GM23338 (cell line): ENCODE measurements around the gene FAM236D. TPM values are rescaled to one million over a fixed set of nuclear protein-coding genes. Genes with fewer than 3 reads are reported as not detected.
"Not testable (repeated sequence)": the region's sequence is repeated elsewhere in the genome, so short reads cannot be mapped to it uniquely, and the experiment has no call there.

ENCODE experiments used
- ATAC-seq: fragments of 200-7000 bp; cut with Tn5 transposase; 3 replicates; pipeline ENCODE4 v1.9.1; 2020
- DNase-seq: peaks from one replicate; pipeline ENCODE4 v3.0.0-alpha.2; 2015; ENCODE audit warnings: low spot score
- H2AFZ ChIP-seq: fragments of 200-600 bp; sonication (generic); 2 replicates; pipeline ENCODE4 v1.8.0; 2016; ENCODE audit warnings: antibody characterized with exemption, mild to moderate bottlenecking, moderate library complexity
- H3F3A ChIP-seq: fragments of 200-600 bp; sonication (generic); replicated peaks from 2 replicates; pipeline ENCODE4 v1.8.0; 2017; ENCODE audit warnings: antibody characterized with exemption, mixed run types, low read depth
- H3K27ac ChIP-seq: fragments of 200-600 bp; sonication (generic); 2 replicates; pipeline ENCODE4 v1.6.1; 2016; ENCODE audit warnings: low read depth
- H3K27me3 ChIP-seq: fragments of 200-600 bp; sonication (generic); 2 replicates; pipeline ENCODE4 v1.8.0; 2016; ENCODE audit warnings: mild to moderate bottlenecking, mixed run types, moderate library complexity; ENCODE audit not compliant: insufficient read depth
- H3K36me3 ChIP-seq: fragments of 200-600 bp; sonication (generic); 2 replicates; pipeline ENCODE4 v1.8.0; 2016; ENCODE audit warnings: mild to moderate bottlenecking; ENCODE audit not compliant: insufficient read depth
- H3K4me1 ChIP-seq: fragments of 200-600 bp; sonication (generic); 2 replicates; pipeline ENCODE4 v1.8.0; 2016; ENCODE audit warnings: mild to moderate bottlenecking, moderate library complexity; ENCODE audit not compliant: insufficient read depth
- H3K4me2 ChIP-seq: fragments of 200-600 bp; sonication (generic); 2 replicates; pipeline ENCODE4 v1.7.1; 2017; ENCODE audit warnings: mixed run types
- H3K4me3 ChIP-seq: fragments of 200-600 bp; sonication (generic); 2 replicates; pipeline ENCODE4 v1.6.1; 2016; ENCODE audit warnings: mixed run types
- H3K79me2 ChIP-seq: fragments of 200-600 bp; sonication (generic); replicated peaks from 2 replicates; pipeline ENCODE4 v1.8.0; 2017; ENCODE audit warnings: mild to moderate bottlenecking; ENCODE audit not compliant: insufficient read depth
- H3K9me2 ChIP-seq: fragments of 200-600 bp; sonication (generic); 2 replicates; pipeline ENCODE4 v1.8.0; 2017; ENCODE audit not compliant: insufficient read depth
- H4K20me1 ChIP-seq: fragments of 200-600 bp; sonication (generic); replicated peaks from 2 replicates; pipeline ENCODE4 v1.8.0; 2017; ENCODE audit warnings: mild to moderate bottlenecking; ENCODE audit not compliant: insufficient read depth
- H3K27ac Mint-ChIP-seq: 2 replicates; pipeline ENCODE4 v1.8.0; 2020; ENCODE audit warnings: inconsistent platforms, mild to moderate bottlenecking, moderate library complexity, mixed read lengths
- H3K27me3 Mint-ChIP-seq: 3 replicates; pipeline ENCODE4 v1.8.0; 2022; ENCODE audit warnings: low read depth, mild to moderate bottlenecking, moderate library complexity, mixed read lengths, inconsistent platforms; ENCODE audit not compliant: insufficient read depth, poor library complexity
- H3K36me3 Mint-ChIP-seq: 3 replicates; pipeline ENCODE4 v1.8.0; 2021; ENCODE audit warnings: low read depth, mild to moderate bottlenecking, inconsistent platforms, moderate library complexity, mixed read lengths
- H3K4me1 Mint-ChIP-seq: 3 replicates; pipeline ENCODE4 v1.8.0; 2020; ENCODE audit warnings: mild to moderate bottlenecking, inconsistent platforms, mixed read lengths
- H3K4me3 Mint-ChIP-seq: 3 replicates; pipeline ENCODE4 v1.8.0; 2021; ENCODE audit warnings: moderate library complexity, mild to moderate bottlenecking, inconsistent platforms, mixed read lengths
- H3K9me3 Mint-ChIP-seq: 3 replicates; pipeline ENCODE4 v1.8.0; 2020; ENCODE audit warnings: moderate library complexity, mild to moderate bottlenecking, inconsistent platforms, mixed read lengths
- polyA plus RNA-seq: library from polyadenylated mRNA; unstranded; fragments of >200 nt; fragmentation: Nextera tagmentation; extraction: Ambion mirVana; gene quantifications from 2 replicates; pipeline ENCODE4 v1.2.1, GENCODE V29; 2016
- total RNA-seq: library from RNA; depleted of rRNA; stranded (reverse); fragments of >200 nt; shearing (Covaris generic); gene quantifications from 2 replicates; pipeline ENCODE4 v1.2.3, GENCODE V29; 2014

The FAM236D gene
- total and polyA plus RNA-seq, 2 experiments from 2014 or later = not detected

- not testable (repeated sequence) for ATAC-seq
Measured at GRCh38 chrX:72782560-72782959, 25.4 kb downstream of the FAM236D start, which contains the start of gene FAM236B. Gene FAM236B (minus strand): TSS chrX:72782660. CDS start chrX:72782560, 100 bp downstream.

GRCh38 chrX:72778146-72778545 is 29.9 kb downstream of the FAM236D start:
- not testable (repeated sequence) for H4K20me1 ChIP-seq, H3K4me3 ChIP-seq, H3F3A ChIP-seq, H3K4me1 Mint-ChIP-seq, H3K36me3 Mint-ChIP-seq, H3K4me3 Mint-ChIP-seq, H3K4me2 ChIP-seq, H3K27me3 Mint-ChIP-seq, H2AFZ ChIP-seq, H3K9me2 ChIP-seq, H3K79me2 ChIP-seq, H3K36me3 ChIP-seq, H3K27ac Mint-ChIP-seq, H3K9me3 Mint-ChIP-seq, H3K27ac ChIP-seq, DNase-seq, H3K27me3 ChIP-seq, H3K4me1 ChIP-seq
- peak; percentile 19; the same call in 1 of the 3 replicates for ATAC-seq

More at GRCh38 chrX:72782560-72782959, 25.4 kb downstream of the FAM236D start, which contains the start of gene FAM236B:
- H3K36me3 Mint-ChIP-seq, H3K9me2 ChIP-seq, H3F3A ChIP-seq, H3K4me3 Mint-ChIP-seq, H3K4me1 Mint-ChIP-seq, H3K4me2 ChIP-seq, H2AFZ ChIP-seq, H3K27me3 Mint-ChIP-seq, H3K36me3 ChIP-seq, H3K27ac Mint-ChIP-seq, DNase-seq, H3K27ac ChIP-seq, H3K9me3 Mint-ChIP-seq, H4K20me1 ChIP-seq, H3K4me1 ChIP-seq, H3K27me3 ChIP-seq, H3K4me3 ChIP-seq, H3K79me2 ChIP-seq: not testable (repeated sequence)

- not testable (repeated sequence) for H3K27me3 ChIP-seq, H3K4me1 ChIP-seq, H3K27me3 Mint-ChIP-seq, H3K36me3 Mint-ChIP-seq, H3K79me2 ChIP-seq, H3K9me2 ChIP-seq, H3K27ac Mint-ChIP-seq, H3K4me2 ChIP-seq, H4K20me1 ChIP-seq, H3K27ac ChIP-seq, H3K9me3 Mint-ChIP-seq, DNase-seq, H3K4me3 ChIP-seq, H3K36me3 ChIP-seq, H2AFZ ChIP-seq, H3F3A ChIP-seq, H3K4me3 Mint-ChIP-seq, H3K4me1 Mint-ChIP-seq
- peak; percentile 69 for ATAC-seq
Measured at GRCh38 chrX:72777467-72777790, 30.6 kb downstream of the FAM236D start.

- not testable (repeated sequence) for H3K27me3 ChIP-seq, H3K79me2 ChIP-seq, H3K27me3 Mint-ChIP-seq, H3K9me2 ChIP-seq, H3F3A ChIP-seq, H2AFZ ChIP-seq, H3K4me1 Mint-ChIP-seq, H3K36me3 Mint-ChIP-seq, H3K27ac Mint-ChIP-seq, H3K4me1 ChIP-seq, H3K27ac ChIP-seq, H3K9me3 Mint-ChIP-seq, H4K20me1 ChIP-seq, H3K4me3 ChIP-seq, H3K4me2 ChIP-seq, H3K4me3 Mint-ChIP-seq, H3K36me3 ChIP-seq, DNase-seq
- ATAC-seq = peak; percentile 91
Measured at GRCh38 chrX:72776653-72777466, 31.1 kb downstream of the FAM236D start, which contains the start of gene DMRTC1B. Gene DMRTC1B (plus strand): TSS chrX:72776890. CDS start chrX:72845136, 68,246 bp downstream.

GRCh38 chrX:72760454-72760853 is 47.6 kb downstream of the FAM236D start:
- not testable (repeated sequence) for H3K4me2 ChIP-seq, H3K9me3 Mint-ChIP-seq, H3K4me1 Mint-ChIP-seq, H3K79me2 ChIP-seq, H3K9me2 ChIP-seq, H3K4me3 Mint-ChIP-seq, H3K27me3 ChIP-seq, H3K27ac ChIP-seq, H3K4me1 ChIP-seq, DNase-seq, H3K27me3 Mint-ChIP-seq, H3K4me3 ChIP-seq, H2AFZ ChIP-seq, H3K27ac Mint-ChIP-seq, H4K20me1 ChIP-seq, H3K36me3 Mint-ChIP-seq, H3K36me3 ChIP-seq, H3F3A ChIP-seq
- peak; percentile 33 for ATAC-seq
